PC-9 (cell line): Measurements from ENCODE around the gene ANO7. TPM values are rescaled to one million over a fixed set of nuclear protein-coding genes. Genes with fewer than 3 reads are reported as not detected.
A peak's percentile ranks its signal among the peaks of the same experiment; 100 is the strongest.

ENCODE experiments used
- BruUV-seq: library from RNA; stranded (reverse); fragments of 400-500 nt; replicated peaks from 2 replicates; lab custom pipeline; 2021; lab: Mats Ljungman, UMichigan
- CTCF ChIA-PET: fragments of 300-600 bp; sonication (Branson Sonifier 250); formaldehyde crosslinking; loops from one replicate; lab custom pipeline; 2022; ENCODE audit warnings: antibody characterized with exemption; lab: Charles Lee
- POLR2A ChIA-PET: fragments of 300-600 bp; sonication (Branson Sonifier 250); formaldehyde crosslinking; loops from one replicate; lab custom pipeline; 2022; ENCODE audit warnings: antibody characterized with exemption; ENCODE audit not compliant: unreplicated experiment; lab: Charles Lee
- DNase-seq, 2 experiments: peaks; one replicate each; pipeline versions ENCODE4 v3.0.0 to v3.0.0-alpha.2; 2015 to 2022; ENCODE audit warnings: mixed read lengths in 1 of 2
- H2AFZ ChIP-seq: fragments of 200-600 bp; sonication (generic); 2 replicates; pipeline ENCODE4 v1.8.1; 2017; ENCODE audit warnings: antibody characterized with exemption
- H3F3A ChIP-seq: fragments of 200-600 bp; sonication (generic); 2 replicates; pipeline ENCODE4 v1.8.1; 2017; ENCODE audit warnings: antibody characterized with exemption, mild to moderate bottlenecking, low read depth; ENCODE audit not compliant: insufficient read depth
- H3K27ac ChIP-seq: fragments of 200-600 bp; sonication (generic); 2 replicates; pipeline ENCODE4 v1.6.1; 2016; ENCODE audit warnings: mixed run types
- H3K27me3 ChIP-seq: fragments of 200-600 bp; sonication (generic); 2 replicates; pipeline ENCODE4 v1.6.1; 2016; ENCODE audit warnings: low read depth, mixed run types; ENCODE audit not compliant: insufficient read depth
- H3K36me3 ChIP-seq: fragments of 200-600 bp; sonication (generic); 2 replicates; pipeline ENCODE4 v1.6.1; 2016; ENCODE audit warnings: low read depth, mixed run types
- H3K4me1 ChIP-seq: fragments of 200-600 bp; sonication (generic); replicated peaks from 2 replicates; pipeline ENCODE4 v1.6.1; 2016; ENCODE audit warnings: mixed run types; ENCODE audit not compliant: insufficient read depth
- H3K4me2 ChIP-seq: fragments of 200-600 bp; sonication (generic); 2 replicates; pipeline ENCODE4 v1.6.1; 2017; ENCODE audit warnings: mixed run types
- H3K4me3 ChIP-seq: fragments of 200-600 bp; sonication (generic); 2 replicates; pipeline ENCODE4 v1.6.1; 2016; ENCODE audit warnings: mixed run types
- H3K79me2 ChIP-seq: fragments of 200-600 bp; sonication (generic); 2 replicates; pipeline ENCODE4 v1.6.1; 2017; ENCODE audit warnings: low read depth, mixed run types
- H3K9me2 ChIP-seq: fragments of 200-600 bp; sonication (generic); 2 replicates; pipeline ENCODE4 v1.8.1; 2017; ENCODE audit warnings: mild to moderate bottlenecking; ENCODE audit not compliant: insufficient read depth
- H3K9me3 ChIP-seq: fragments of 200-600 bp; sonication (generic); 2 replicates; pipeline ENCODE4 v1.8.1; 2016; ENCODE audit warnings: low read depth; ENCODE audit not compliant: insufficient read depth
- H4K20me1 ChIP-seq: fragments of 200-600 bp; sonication (generic); 2 replicates; pipeline ENCODE4 v1.8.1; 2017; ENCODE audit not compliant: insufficient read depth
- CTCF ChIP-seq: fragments of 200-600 bp; sonication (generic); conservative IDR thresholded peaks from 2 replicates; pipeline ENCODE4 v1.6.1; 2017; ENCODE audit warnings: mixed run types, antibody characterized with exemption, mild to moderate bottlenecking, moderate library complexity
- EZH2 ChIP-seq: fragments of 200-600 bp; sonication (generic); IDR thresholded peaks from 2 replicates; pipeline ENCODE4 v1.8.0; 2017; ENCODE audit warnings: antibody characterized with exemption, low read depth
- intact Hi-C: fragments of 100-400 bp; cut with micrococcal nuclease; formaldehyde crosslinking; loops from one replicate; pipeline ENCODE4 v1.10.0; 2022; ENCODE audit not compliant: unreplicated experiment
- total RNA-seq: library from RNA; stranded (reverse); gene quantifications from 2 replicates; pipeline ENCODE4 v1.2.3, GENCODE V29; 2021

ANO7 gene
- total RNA-seq, 1 experiment from 2014 or later: 6.5 TPM

- Histone ChIP-seq H3K4me1 (peaks cover 27% of the 10 kb centered on the region), H4K20me1 (peaks cover 73% of the 10 kb centered on the region), H3K4me2 (no peak overlapping the region), H3K79me2 (peaks cover 64% of the 10 kb centered on the region), H3K36me3 (peaks cover 54% of the 10 kb centered on the region), H3K4me3 (no peak overlapping the region), H3K9me2 (no peaks in the 10 kb centered on the region), H3K27me3 (no peaks in the 10 kb centered on the region), H3K27ac (no peak overlapping the region), H3F3A (peaks cover 13% of the 10 kb centered on the region; the same call in 1 of the 2 replicates), H3K9me3 (no peaks in the 10 kb centered on the region), H2AFZ (no peak overlapping the region)
- TF ChIP-seq CTCF: no peak
- no peak for TF ChIP-seq EZH2
- intact Hi-C loops: no loop called here
- no peak for DNase-seq
- no TSS peak for BruUV-seq
- ChIA-PET CTCF (interaction anchor here (0.7 kb wide), 1 partner anchor 365 kb away, joined by 3 read pairs; no protein-coding TSS in a partner anchor), POLR2A (no interaction called here)
These were observed 79.0 kb downstream of the ANO7 start for GRCh38 chr2:241267249-241268067.

- ChIA-PET POLR2A (no interaction called here), CTCF (no interaction called here)
- H2AFZ ChIP-seq: no peak overlapping the region
- H3F3A ChIP-seq: peaks cover 18% of the 10 kb centered on the region; the same call in 1 of the 2 replicates
- BruUV-seq: no TSS peak
- DNase-seq: no peak
- no peak overlapping the region for H3K4me2 ChIP-seq
- H3K79me2 ChIP-seq: peaks cover 65% of the 10 kb centered on the region
- no peaks in the 10 kb centered on the region for H3K9me3 ChIP-seq
- no peaks in the 10 kb centered on the region for H3K9me2 ChIP-seq
- intact Hi-C loops: no loop called here
- no peak for TF ChIP-seq EZH2
- no peak for TF ChIP-seq CTCF
- no peak overlapping the region for H3K27ac ChIP-seq
- H3K27me3 ChIP-seq: no peaks in the 10 kb centered on the region
- no peak overlapping the region for H3K4me3 ChIP-seq
- peaks cover 72% of the 10 kb centered on the region for H4K20me1 ChIP-seq
- peaks cover 45% of the 10 kb centered on the region for H3K36me3 ChIP-seq
- H3K4me1 ChIP-seq: peaks cover 31% of the 10 kb centered on the region
These were observed 79.8 kb downstream of the ANO7 start for GRCh38 chr2:241268306-241268705.

GRCh38 chr2:241268716-241269445 lies 80.4 kb downstream of the ANO7 start:
- H3K4me1 ChIP-seq: peaks cover 31% of the 10 kb centered on the region
- peaks cover 40% of the 10 kb centered on the region for H3K36me3 ChIP-seq
- no peak overlapping the region for H2AFZ ChIP-seq
- peaks cover 23% of the 10 kb centered on the region; the same call in 1 of the 2 replicates for H3F3A ChIP-seq
- intact Hi-C loops: no loop called here
- no peaks in the 10 kb centered on the region for H3K27me3 ChIP-seq
- ChIA-PET POLR2A (interaction anchor here (0.6 kb wide), 1 partner anchor 434 kb away, joined by 6 read pairs; no protein-coding TSS in a partner anchor), CTCF (no interaction called here)
- no peak overlapping the region for H3K4me3 ChIP-seq
- no peak overlapping the region for H3K4me2 ChIP-seq
- no TSS peak for BruUV-seq
- H3K27ac ChIP-seq: no peak overlapping the region
- H3K9me3 ChIP-seq: no peaks in the 10 kb centered on the region
- peaks cover 74% of the 10 kb centered on the region for H4K20me1 ChIP-seq
- no peak for TF ChIP-seq EZH2
- H3K79me2 ChIP-seq: peaks cover 62% of the 10 kb centered on the region
- no peaks in the 10 kb centered on the region for H3K9me2 ChIP-seq
- peak; percentile 31 to 54 for DNase-seq
